ENCODE data around the gene PLSCR1.

GRCh38 chr3:146476094-146476740, 68.2 kb downstream of the PLSCR1 start:
- TF ChIP-seq CTCF (IDR thresholded peaks at IDR 0.05; ENCODE audit: insufficient read depth, low read length, poor library complexity, severe bottlenecking), result no peak
- TF ChIP-seq EZH2phosphoT487 (conservative IDR thresholded peaks at IDR 0.05; ENCODE audit: low read length), result no peak

All from SU-DHL-6 (cell line).